HCT116 (cell line): ENCODE results near the gene ITPKB. TPM values are rescaled to one million over a fixed set of nuclear protein-coding genes. Genes with fewer than 3 reads are reported as not detected.

ENCODE experiments used
- ATAC-seq: fragments of 200-7000 bp; cut with Tn5 transposase; 2 replicates; pipeline ENCODE4 v1.9.1; 2020; ENCODE audit warnings: mild to moderate bottlenecking, moderate library complexity
- BruUV-seq: library from RNA; stranded (reverse); fragments of 400-500 nt; replicated peaks from 2 replicates; lab custom pipeline; 2021; lab: Mats Ljungman, UMichigan
- CTCF ChIA-PET: fragments of 300-600 bp; sonication (Branson Sonifier 250); formaldehyde crosslinking; loops from one replicate; lab custom pipeline; 2021; ENCODE audit warnings: antibody characterized with exemption; lab: Charles Lee
- POLR2A ChIA-PET: fragments of 300-600, 350-600 bp; sonication (Branson Sonifier 250); formaldehyde crosslinking; loops from one replicate; lab custom pipeline; 2021; ENCODE audit warnings: antibody characterized with exemption; lab: Charles Lee
- RAD21 ChIA-PET, 2 experiments: fragments of 300-600 bp; sonication (Branson Sonifier 250); formaldehyde crosslinking; loops; one replicate each; lab custom pipeline; 2023; ENCODE audit warnings: low total read pairs in 2 of 2; ENCODE audit not compliant: uncharacterized antibody in 2 of 2, unreplicated experiment in 2 of 2, low non-redundant PET in 1 of 2; lab: Charles Lee
- DNase-seq: peaks from one replicate; pipeline ENCODE4 v3.0.0-alpha.2; 2010; ENCODE audit warnings: low read depth, low spot score
- H2AFZ ChIP-seq: fragments of 200-600 bp; shearing (Covaris generic), sonication (generic); 2 replicates; pipeline ENCODE4 v1.6.1; 2017; ENCODE audit warnings: low read depth, mixed run types, mixed read lengths, antibody characterized with exemption, low read length; ENCODE audit not compliant: poor library complexity, severe bottlenecking
- H3K27ac ChIP-seq: 2 replicates; pipeline ENCODE4 v1.5.1; 2012; ENCODE audit warnings: low read depth, low read length
- H3K27me3 ChIP-seq: fragments of 200-600 bp; sonication (generic); 2 replicates; pipeline ENCODE4 v1.6.1; 2016; ENCODE audit warnings: mixed run types, low read length, mixed read lengths; ENCODE audit not compliant: insufficient read depth
- H3K36me3 ChIP-seq, 2 experiments: fragments of 200-500 bp in 1 of 2; fragments of 200-600 bp in 1 of 2; sonication (Bioruptor generic) in 1 of 2; sonication (generic) in 1 of 2; 2 replicates each; pipeline versions ENCODE4 v1.5.1 to v1.6.1; 2014 to 2016; ENCODE audit warnings: low read length in 2 of 2, inconsistent platforms in 1 of 2, mixed read lengths in 1 of 2, mixed run types in 1 of 2; ENCODE audit not compliant: insufficient read depth in 2 of 2, control insufficient read depth in 1 of 2
- H3K4me1 ChIP-seq, 2 experiments: fragments of 200-600 bp in 1 of 2; sonication (generic) in 1 of 2; 2 replicates each; pipeline versions ENCODE4 v1.5.1 to v1.6.1; 2012 to 2017; ENCODE audit warnings: low read length in 2 of 2, inconsistent platforms in 1 of 2, mild to moderate bottlenecking in 1 of 2, mixed read lengths in 1 of 2, mixed run types in 1 of 2, moderate library complexity in 1 of 2; ENCODE audit not compliant: insufficient read depth in 2 of 2, control insufficient read depth in 1 of 2
- H3K4me2 ChIP-seq: fragments of 200-600 bp; sonication (generic); 2 replicates; pipeline ENCODE4 v1.6.1; 2017; ENCODE audit warnings: mixed run types, low read length, mixed read lengths
- H3K4me3 ChIP-seq, 2 experiments: fragments of 200-600 bp in 1 of 2; sonication (generic) in 1 of 2; replicated peaks in 1 of 2; 2 replicates each; pipeline ENCODE4 v1.5.1; 2011 to 2016; ENCODE audit warnings: low read length in 2 of 2, control low read depth in 1 of 2, low read depth in 1 of 2, mild to moderate bottlenecking in 1 of 2, mixed read lengths in 1 of 2, mixed run types in 1 of 2
- H3K79me2 ChIP-seq: fragments of 200-600 bp; sonication (generic); 2 replicates; pipeline ENCODE4 v1.6.1; 2017; ENCODE audit warnings: mild to moderate bottlenecking, mixed run types, low read length, moderate library complexity, mixed read lengths; ENCODE audit not compliant: insufficient read depth
- H3K9ac ChIP-seq: fragments of 200-600 bp; sonication (generic); 2 replicates; pipeline ENCODE4 v1.6.1; 2016; ENCODE audit warnings: low read length, mixed read lengths
- H3K9me2 ChIP-seq: fragments of 200-600 bp; sonication (generic), shearing (Covaris generic); 2 replicates; pipeline ENCODE4 v1.6.1; 2017; ENCODE audit warnings: mixed run types, mild to moderate bottlenecking, moderate library complexity; ENCODE audit not compliant: insufficient read depth
- H3K9me3 ChIP-seq, 2 experiments: fragments of 200-500 bp in 1 of 2; fragments of 200-600 bp in 1 of 2; sonication (Bioruptor generic) in 1 of 2; sonication (generic) in 1 of 2; 2 replicates each; pipeline ENCODE4 v1.6.1; 2014 to 2017; ENCODE audit warnings: low read length in 2 of 2, mixed read lengths in 2 of 2, inconsistent platforms in 1 of 2, low read depth in 1 of 2, mild to moderate bottlenecking in 1 of 2, mixed run types in 1 of 2, moderate library complexity in 1 of 2; ENCODE audit not compliant: control insufficient read depth in 1 of 2, insufficient read depth in 1 of 2
- H4K20me1 ChIP-seq: fragments of 200-600 bp; sonication (generic), shearing (Covaris generic); 2 replicates; pipeline ENCODE4 v1.6.1; 2017; ENCODE audit warnings: mixed run types, mild to moderate bottlenecking, moderate library complexity; ENCODE audit not compliant: insufficient read depth
- CBX3 ChIP-seq: IDR thresholded peaks from 2 replicates; pipeline ENCODE4 v1.6.1; 2012; ENCODE audit warnings: low read depth
- EGR1 ChIP-seq: IDR thresholded peaks from 2 replicates; pipeline ENCODE4 v1.6.1; 2012; ENCODE audit warnings: low read depth
- EZH2 ChIP-seq: fragments of 200-600 bp; sonication (generic); IDR thresholded peaks from 2 replicates; pipeline ENCODE4 v1.6.1; 2017; ENCODE audit warnings: antibody characterized with exemption, mixed run types
- EZH2phosphoT487 ChIP-seq: fragments of 200-600 bp; IDR thresholded peaks from 2 replicates; pipeline ENCODE4 v1.6.1; 2018; ENCODE audit warnings: antibody characterized with exemption, borderline replicate concordance
- JUND ChIP-seq: IDR thresholded peaks from 2 replicates; pipeline ENCODE4 v1.6.1; 2012
- POLR2A ChIP-seq: IDR thresholded peaks from 2 replicates; pipeline ENCODE4 v1.7.0; 2011; ENCODE audit warnings: borderline replicate concordance; ENCODE audit not compliant: insufficient read depth, insufficient read length; ENCODE audit errors: extremely low read depth
- SIN3A ChIP-seq: IDR thresholded peaks from 2 replicates; pipeline ENCODE4 v1.6.1; 2012; ENCODE audit warnings: low read depth
- SP1 ChIP-seq: IDR thresholded peaks from 2 replicates; pipeline ENCODE4 v1.6.1; 2012; ENCODE audit warnings: low read depth
- TCF7L2 ChIP-seq: IDR thresholded peaks from 2 replicates; pipeline ENCODE4 v1.7.0; 2011; ENCODE audit warnings: borderline replicate concordance, inconsistent platforms; ENCODE audit not compliant: insufficient read depth, insufficient read length; ENCODE audit errors: extremely low read depth
- YY1 ChIP-seq: IDR thresholded peaks from 2 replicates; pipeline ENCODE4 v1.6.1; 2011; ENCODE audit warnings: low read length, low read depth, moderate library complexity, mild to moderate bottlenecking; ENCODE audit not compliant: insufficient replicate concordance; ENCODE audit errors: extremely low read depth
- ZFX ChIP-seq: fragments of 450-650 bp; IDR thresholded peaks from 2 replicates; pipeline ENCODE4 v1.6.1; 2017
- intact Hi-C: fragments of 100-400 bp; cut with micrococcal nuclease; formaldehyde crosslinking; loops from 2 replicates; pipeline ENCODE4 v1.10.0; 2022
- total RNA-seq: library from RNA; stranded (reverse); gene quantifications from one replicate; pipeline ENCODE4 v1.2.1, GENCODE V29; 2021; ENCODE audit not compliant: unreplicated experiment
- TF ChIP-seq, protein P1 (sequence below): IDR thresholded peaks from 2 replicates; pipeline ENCODE4 v1.6.1; 2011; ENCODE audit warnings: mild to moderate bottlenecking, low read length, moderate library complexity; ENCODE audit not compliant: insufficient replicate concordance; ENCODE audit errors: extremely low read depth
- TF ChIP-seq, protein P2 (sequence below): IDR thresholded peaks from 2 replicates; pipeline ENCODE4 v1.6.1; 2012

Gene ITPKB
- total RNA-seq, 1 experiment from 2014 or later = 4.4 TPM

GRCh38 chr1:226749467-226749866 is 10.4 kb upstream of the ITPKB start:
- intact Hi-C loops = no loop called here

DNA sequence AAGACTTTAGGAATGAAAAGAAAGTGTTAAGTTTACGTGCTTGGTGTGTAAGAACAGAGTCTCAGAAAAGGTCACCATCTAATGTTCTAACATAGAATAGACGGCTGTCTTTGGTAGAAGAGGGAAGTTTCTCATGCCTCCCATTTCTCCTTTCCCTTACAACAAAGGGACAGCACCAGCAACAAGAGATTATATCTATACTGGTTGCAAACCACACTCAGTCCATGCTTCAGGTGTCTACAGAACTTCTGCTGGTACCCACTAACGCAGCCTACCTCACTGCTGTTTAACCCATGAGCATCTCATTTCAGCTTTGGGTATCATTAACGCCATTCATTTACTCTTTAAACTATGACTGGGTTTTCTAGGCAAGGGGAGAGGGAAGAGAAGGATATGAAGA is 9.2 kb upstream of the ITPKB start:
- ATAC-seq = no peak
- no TSS peak for BruUV-seq
- Histone ChIP-seq H3K27me3 (no peaks in the 10 kb centered on the region), H3K36me3 (no peaks in the 10 kb centered on the region), H3K79me2 (no peaks in the 10 kb centered on the region), H2AFZ (no peak overlapping the region), H4K20me1 (no peaks in the 10 kb centered on the region), H3K9me2 (no peaks in the 10 kb centered on the region), H3K9ac (no peak overlapping the region), H3K4me3 (no peak overlapping the region), H3K27ac (no peak overlapping the region), H3K4me2 (no peak overlapping the region), H3K9me3 (no peaks in the 10 kb centered on the region), H3K4me1 (no peaks in the 10 kb centered on the region)
- intact Hi-C loops = no loop called here
- ChIA-PET POLR2A (no interaction called here), CTCF (no interaction called here), RAD21 (no interaction called here)
- no peak for DNase-seq
- TF ChIP-seq CBX3 (no peak), SP1 (no peak), ZFX (no peak), TCF7L2 (no peak), JUND (no peak), EZH2 (no peak), SIN3A (no peak), POLR2A (no peak), EZH2phosphoT487 (no peak), YY1 (no peak)
- TF ChIP-seq, protein P1, sequence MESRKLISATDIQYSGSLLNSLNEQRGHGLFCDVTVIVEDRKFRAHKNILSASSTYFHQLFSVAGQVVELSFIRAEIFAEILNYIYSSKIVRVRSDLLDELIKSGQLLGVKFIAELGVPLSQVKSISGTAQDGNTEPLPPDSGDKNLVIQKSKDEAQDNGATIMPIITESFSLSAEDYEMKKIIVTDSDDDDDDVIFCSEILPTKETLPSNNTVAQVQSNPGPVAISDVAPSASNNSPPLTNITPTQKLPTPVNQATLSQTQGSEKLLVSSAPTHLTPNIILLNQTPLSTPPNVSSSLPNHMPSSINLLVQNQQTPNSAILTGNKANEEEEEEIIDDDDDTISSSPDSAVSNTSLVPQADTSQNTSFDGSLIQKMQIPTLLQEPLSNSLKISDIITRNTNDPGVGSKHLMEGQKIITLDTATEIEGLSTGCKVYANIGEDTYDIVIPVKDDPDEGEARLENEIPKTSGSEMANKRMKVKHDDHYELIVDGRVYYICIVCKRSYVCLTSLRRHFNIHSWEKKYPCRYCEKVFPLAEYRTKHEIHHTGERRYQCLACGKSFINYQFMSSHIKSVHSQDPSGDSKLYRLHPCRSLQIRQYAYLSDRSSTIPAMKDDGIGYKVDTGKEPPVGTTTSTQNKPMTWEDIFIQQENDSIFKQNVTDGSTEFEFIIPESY = no peak
- TF ChIP-seq, protein P2, sequence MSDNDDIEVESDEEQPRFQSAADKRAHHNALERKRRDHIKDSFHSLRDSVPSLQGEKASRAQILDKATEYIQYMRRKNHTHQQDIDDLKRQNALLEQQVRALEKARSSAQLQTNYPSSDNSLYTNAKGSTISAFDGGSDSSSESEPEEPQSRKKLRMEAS = no peak

More at GRCh38 chr1:226749467-226749866, 10.4 kb upstream of the ITPKB start:
- CTCF ChIA-PET = no interaction called here
- H3K27ac ChIP-seq = no peak overlapping the region
- DNase-seq = no peak
- POLR2A ChIA-PET = no interaction called here
- no peaks in the 10 kb centered on the region for H3K79me2 ChIP-seq
- H2AFZ ChIP-seq = no peak overlapping the region
- no peaks in the 10 kb centered on the region for H4K20me1 ChIP-seq
- no peak overlapping the region for H3K4me2 ChIP-seq
- H3K36me3 ChIP-seq = no peaks in the 10 kb centered on the region
- H3K9me2 ChIP-seq = no peaks in the 10 kb centered on the region
- TF ChIP-seq, protein P1 = no peak
- TF ChIP-seq YY1 (no peak), EGR1 (no peak)
- RAD21 ChIA-PET = no interaction called here
- BruUV-seq = no TSS peak
- no peaks in the 10 kb centered on the region for H3K27me3 ChIP-seq
- H3K4me3 ChIP-seq = no peak overlapping the region
- H3K4me1 ChIP-seq = no peaks in the 10 kb centered on the region
- no peak for ATAC-seq
- no peaks in the 10 kb centered on the region for H3K9me3 ChIP-seq
- H3K9ac ChIP-seq = no peak overlapping the region
